NK-92 (cell line): ENCODE data around the gene STX10.
A peak's percentile ranks its signal among the peaks of the same experiment; 100 is the strongest.
"Not testable (repeated sequence)": the region's sequence is repeated elsewhere in the genome, so short reads cannot be mapped to it uniquely, and the experiment has no call there.

ENCODE experiments used
- DNase-seq: peaks from one replicate; lab custom pipeline; 2025; ENCODE audit not compliant: unreplicated experiment; lab: John Stamatoyannopoulos, UW

Gene STX10

DNA sequence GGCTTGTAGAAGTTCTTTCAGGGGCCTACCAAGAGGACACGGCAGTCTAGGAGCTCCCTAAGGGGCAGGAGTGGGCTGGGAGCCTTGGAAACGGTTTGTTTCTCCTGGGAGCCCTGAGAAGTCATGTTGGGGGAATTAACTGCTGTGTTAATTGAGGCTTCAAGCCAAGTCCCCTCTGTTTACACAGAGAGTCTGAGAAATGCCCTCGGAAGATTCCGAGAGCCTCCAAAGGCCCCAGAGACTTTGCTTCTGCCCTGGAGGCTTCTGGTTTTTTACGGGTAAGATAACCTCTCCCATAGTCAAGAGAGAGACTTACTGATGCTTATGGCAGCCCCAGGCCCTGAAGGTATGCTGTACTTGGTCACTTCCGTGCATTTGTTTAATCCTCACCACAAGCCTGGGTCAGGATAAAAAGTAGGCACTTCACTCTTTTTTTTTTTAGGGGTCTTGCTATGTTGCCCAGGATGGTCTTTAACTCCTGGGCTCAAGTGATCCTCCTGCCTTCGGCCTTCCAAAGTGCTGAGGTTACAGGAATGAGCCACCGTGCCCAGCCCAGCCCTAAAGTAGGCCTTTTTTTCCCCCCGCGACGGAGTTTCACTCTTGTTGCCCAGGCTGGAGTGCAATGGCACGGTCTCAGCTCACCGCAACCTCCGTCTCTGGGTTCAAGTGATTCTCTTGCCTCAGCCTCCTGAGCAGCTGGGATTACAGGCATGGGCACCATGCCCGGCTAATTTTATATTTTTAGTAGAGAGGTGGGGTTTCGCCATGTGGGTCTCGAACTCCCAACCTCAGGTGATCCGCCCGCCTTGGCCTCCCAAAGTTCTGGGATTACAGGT, 15.2 kb upstream of the STX10 start:
- no peak for DNase-seq

DNA sequence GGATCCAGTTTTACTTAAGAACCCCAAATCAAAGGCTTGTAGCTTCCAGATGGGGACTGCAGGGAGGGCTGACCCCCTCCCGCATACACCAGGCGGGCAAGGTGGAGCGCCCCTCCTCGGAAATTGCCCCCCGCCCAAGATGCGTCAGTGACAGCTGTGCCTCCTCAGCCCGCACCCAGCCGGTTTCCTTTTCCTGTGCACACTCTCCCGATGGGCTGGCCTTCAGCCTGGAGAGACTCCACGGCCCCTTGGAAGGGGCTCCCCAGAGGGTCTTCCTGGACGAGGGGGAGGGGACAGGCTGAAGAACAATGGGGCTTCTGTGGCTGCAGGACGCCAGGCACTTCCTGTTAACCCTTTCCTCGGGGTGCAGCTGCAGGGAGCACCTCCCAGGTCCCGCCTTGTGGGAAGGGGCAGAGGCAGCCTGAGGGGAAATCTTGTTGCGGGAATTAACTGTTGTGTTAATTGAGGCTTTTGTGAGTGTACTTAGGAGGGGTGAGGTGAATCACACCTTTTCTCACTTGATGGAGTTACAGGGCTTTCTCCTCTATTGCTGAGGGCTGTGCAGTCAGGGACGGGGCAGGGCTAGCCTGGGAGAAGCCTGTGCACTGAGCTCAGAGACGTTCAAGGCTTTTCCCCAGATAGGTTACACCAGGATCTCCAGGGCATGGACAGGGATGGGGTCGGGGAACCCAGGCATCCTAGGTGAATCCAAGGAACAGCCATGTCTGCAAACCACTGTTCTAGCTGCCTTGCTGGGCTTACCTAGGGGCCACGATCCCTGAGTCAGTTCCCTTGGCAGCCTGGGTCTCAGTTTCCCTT, 14.4 kb upstream of the STX10 start:
- no peak for DNase-seq

DNA sequence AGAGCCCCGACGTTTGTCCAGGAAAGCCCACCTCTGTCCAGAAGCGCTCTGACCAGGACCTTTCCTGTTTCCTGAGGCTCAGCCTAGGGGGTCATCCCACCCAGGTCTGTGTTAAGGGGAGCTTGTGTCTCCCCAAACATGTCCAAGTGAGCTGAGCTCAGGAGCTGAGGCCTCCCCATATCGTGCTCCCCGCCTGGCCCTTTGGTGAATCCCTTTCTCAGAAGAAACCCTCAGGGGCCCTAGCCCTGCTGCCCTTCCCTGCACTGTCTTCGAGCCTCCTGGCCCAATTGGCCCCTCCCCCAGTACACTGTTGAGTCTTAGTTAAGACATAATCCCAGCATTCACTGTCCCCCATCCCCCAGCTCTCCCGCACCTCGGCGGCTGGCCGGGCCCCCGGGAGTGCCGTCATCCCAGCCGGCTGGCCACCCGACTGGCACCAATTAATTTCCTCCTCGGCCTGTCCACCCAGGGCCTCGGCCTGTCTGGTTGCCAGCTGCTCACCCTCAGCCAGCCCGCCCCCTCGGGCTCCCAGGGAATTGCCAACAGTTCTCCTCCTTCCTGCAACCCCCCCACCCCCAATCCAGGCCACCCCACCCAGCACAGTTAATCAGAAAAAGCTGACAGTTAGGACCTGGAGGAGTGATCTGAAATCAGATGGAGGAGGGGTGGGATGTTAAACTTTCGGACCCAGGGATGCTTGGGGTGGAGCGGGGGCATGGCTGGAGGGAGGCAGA, 13.6 kb upstream of the STX10 start:
- DNase-seq: no peak

DNA sequence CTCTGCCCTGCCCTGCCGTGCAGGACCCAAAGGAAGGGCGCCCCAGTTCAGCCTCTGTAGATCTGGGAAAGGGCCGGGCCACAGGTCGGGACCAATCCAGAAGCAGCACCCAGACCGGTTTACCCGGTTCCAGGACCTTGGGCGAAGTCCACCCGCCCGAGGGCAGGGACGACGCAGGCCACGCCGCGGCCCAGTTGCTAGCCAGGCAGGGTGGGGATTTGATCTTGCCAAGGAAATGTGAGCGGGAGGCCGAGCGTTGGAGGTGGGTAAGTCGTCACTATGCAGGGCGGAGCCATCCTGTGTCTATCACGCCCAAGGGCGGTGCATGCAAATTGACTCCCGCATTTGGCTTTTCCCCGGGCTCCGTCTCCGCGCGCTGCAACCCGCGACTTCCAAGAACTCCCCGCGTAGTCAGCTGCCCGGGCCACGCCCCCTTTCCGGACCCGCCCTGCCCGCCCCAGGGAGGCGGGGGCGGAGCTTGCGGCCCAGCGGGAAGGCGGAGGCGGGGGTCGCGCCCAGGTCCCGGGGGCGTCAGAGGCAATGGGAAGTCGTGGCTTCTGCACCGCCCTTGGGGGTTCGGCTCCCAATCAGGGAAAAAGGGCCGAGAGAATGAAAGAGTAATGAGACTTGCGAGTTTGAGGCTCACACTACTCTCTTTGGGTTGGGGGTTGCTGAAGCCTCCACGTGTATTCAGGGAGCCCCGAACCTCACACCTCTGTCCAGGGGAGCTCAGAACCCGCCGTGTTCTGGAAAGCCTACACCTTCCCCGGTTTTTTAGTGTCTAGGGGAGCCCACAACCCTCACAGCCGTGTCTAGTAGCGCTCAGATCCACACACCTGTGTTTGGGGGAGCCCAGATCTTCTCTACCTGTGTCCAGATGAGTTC, 12.8 kb upstream of the STX10 start:
- DNase-seq: no peak

DNA sequence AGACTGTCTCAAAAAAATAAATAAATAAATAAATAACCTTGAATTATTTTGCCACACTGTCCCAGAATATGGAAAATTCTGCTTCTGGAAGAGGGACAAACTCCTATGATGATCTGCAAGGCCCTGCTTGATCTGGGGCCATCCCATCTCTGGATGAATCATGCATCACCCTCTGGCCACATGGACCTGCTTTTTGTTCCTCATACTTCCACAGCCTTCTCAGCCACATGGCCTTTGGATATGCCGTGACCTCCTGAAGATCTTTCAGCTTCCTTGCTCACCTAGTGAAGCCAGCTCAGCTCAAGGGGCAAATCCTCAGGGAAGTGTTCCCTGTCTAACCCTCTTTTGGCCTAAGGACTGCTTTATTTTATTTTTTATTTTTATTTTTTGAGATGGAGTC, 10.4 kb upstream of the STX10 start:
- DNase-seq: no peak

DNA sequence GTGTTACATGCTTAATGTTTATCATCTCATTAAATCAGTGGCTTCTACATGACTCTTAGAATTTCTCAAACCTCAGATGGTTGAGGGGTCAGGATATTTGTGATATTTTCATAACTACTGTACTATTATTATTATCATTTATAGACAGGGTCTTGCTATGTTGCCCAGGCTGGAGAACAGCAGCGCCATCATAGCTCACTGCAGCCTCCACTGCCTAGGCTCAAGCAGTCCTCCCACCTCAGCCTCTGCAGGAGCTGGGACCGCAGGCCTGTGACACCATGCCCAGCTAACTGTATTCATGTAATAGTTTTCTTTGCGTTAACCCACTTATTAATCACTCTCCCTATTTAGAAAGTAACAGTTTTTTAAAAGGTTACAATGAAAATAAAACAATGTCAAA, 9.5 kb upstream of the STX10 start:
- no peak for DNase-seq

DNA sequence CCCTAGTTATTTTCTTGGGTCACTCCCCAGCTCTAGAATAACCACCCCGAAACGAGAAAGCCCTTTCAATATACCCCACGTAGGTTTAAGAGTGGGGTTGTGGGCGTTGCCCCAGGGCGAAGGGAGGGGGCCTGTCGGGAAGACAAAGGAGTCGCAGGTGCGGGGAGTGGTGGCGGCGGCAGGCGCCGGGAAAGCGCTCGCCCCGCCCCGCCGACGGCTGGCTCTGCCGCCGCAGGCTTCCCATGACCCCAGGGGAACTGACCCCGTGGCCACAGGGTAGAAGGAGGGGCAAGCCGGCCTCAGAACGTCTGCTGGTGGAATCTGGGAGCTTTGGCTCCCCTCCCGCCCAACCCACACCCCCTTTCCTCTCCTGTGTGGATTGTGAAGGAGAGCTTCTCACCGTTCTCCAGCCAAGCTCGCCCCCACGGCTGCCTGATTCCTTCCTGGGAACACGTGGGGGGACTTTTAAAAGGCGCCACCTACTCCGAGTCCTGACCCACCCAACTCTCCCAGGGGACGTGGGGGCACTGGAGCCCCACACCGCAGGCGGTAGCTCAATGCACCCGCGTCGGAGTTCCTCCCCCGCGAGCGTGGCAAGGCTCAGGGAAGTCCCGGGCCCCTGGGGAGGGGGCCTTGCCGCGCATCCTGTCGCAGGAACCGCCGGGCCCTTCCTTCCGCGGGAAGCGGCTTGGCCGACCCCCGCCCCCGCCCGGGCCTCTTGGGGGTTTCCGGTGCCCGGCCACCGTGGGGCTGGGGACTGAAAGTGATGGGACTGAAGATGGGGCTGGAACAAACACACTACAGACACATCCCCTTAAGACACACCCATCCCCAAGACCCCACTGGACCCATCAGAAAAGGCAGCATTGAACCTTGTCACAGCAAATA, 5.5 kb upstream of the STX10 start:
- no peak for DNase-seq

DNA sequence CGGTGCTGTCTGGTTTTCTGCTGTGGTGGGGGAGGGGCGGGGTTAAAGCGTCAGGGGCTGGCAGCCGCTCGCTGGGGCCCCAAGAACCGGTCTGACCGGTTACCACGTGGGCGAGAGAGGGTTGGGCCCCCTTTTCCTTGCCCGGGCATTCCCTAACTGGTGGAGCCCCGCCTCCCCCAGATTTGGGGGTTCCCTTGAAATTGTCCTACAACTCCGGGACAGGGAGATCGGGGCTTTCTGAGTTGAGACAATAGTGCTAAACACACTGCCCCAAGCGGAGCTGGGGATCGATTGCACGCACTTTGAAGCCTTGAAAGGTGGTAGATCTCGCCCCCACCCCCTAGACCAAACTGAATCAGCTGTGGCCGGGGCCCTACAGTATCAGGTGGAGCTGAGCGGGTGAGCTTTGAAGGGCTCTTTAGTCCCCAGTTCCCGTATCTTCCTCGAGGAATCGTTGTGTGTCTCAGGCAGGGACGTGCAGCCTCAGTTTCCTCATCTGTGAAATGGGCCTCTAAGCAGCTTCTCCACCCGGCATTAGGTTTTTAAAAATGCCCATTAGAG, 4.8 kb upstream of the STX10 start:
- no peak for DNase-seq

DNA sequence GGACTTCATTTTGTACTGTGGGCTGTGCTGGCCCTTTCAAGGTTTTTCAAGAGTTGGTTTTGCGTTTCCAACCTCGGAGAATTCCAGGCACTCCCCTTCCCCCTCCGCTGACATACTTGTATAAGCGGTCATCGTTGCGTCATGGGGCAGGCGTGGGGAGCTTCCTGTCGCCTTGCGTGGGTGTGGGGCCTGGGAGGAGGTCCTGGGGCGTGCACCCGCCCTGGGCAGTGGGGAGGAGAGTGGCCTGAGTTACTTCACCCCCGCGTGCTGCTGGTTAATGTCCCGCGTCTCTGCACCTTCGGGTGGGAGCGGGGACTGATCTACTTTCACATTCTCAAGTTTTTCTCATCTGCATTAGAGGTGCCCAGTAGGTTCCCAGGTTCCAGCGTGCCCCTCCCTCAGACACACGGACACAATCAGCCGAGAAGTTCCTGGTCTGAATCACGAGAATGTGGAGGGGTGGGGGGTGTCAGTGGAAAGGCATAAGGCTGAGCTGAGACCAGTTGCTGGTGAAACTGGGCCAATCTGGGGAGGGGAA, 4.1 kb upstream of the STX10 start:
- no peak for DNase-seq

DNA sequence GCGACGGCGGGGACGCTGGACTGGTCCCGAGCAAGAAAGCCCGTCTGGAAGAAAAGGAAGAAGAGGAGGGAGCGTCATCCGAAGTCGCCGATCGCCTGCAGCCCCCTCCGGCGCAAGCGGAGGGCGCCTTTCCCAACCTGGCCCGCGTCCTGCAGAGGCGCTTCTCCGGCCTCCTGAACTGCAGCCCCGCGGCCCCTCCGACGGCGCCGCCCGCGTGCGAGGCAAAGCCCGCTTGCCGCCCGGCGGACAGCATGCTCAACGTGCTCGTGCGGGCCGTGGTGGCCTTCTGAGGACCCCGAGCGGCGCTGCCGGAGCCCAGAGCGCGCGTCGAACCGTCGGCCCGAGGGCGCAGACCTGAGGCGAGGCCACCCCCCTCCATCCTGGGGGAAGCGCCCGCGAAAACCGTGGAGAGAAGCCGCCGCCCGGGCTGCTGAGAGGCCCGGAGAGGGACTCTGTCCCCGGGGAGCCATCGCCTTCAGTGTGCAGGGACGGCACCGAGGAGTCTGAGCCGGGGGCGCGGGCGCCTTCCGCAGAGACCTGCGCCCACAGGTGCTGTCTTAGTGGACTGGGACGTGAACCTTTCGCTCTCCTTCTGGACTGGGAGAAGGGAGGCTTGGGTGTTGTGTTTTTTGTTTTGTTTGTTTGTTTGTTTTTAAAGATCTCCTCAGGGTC, 3.5 kb upstream of the STX10 start:
- DNase-seq: no peak

DNA sequence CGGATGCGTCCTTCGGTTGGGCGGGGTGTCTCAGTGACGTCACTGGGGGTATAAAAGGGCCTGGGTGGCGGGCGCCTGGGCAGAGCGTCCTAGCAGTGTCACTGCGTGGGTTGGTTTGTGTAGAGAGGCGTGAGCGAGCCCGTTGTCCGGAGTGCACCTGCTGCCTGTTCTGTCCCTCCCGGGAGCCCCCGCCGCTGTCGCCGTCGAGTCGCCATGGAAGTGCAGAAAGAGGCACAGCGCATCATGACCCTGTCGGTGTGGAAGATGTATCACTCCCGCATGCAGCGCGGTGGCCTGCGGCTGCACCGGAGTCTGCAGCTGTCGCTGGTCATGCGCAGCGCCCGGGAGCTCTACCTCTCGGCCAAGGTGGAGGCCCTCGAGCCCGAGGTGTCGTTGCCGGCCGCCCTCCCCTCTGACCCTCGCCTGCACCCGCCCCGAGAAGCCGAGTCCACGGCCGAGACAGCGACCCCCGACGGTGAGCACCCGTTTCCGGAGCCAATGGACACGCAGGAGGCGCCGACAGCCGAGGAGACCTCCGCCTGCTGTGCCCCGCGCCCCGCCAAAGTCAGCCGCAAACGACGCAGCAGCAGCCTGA, 2.9 kb upstream of the STX10 start:
- DNase-seq: peak; percentile 67

DNA sequence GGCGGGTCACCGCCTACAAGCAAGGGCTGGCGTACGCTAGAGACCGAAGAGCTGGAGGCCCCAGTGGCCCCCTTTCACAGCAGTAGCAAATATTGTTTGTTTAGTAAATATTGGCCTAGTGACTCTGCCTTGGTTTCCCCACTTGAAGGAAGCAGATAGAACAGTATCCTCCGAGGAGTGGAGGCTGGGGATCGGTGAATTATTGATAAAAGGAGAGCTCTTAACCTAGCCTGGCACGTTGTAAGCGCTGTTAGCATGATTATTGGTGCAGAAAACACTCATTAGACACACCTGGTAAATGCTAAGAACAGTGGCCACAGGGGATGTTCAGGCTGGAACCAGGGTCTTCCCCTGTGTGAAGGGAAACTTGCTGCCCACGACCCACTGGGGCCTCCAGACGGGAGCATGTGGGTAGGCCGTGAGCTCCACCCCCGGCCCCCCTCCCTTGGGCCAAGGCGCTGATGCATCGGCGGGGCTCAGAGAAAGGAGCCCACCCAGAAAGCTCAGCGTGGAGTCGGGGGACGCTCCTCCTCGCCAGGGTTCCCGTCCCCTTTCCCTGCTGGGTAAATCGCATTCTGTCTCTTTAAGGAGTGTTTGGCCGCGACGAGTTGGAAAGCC, 2.3 kb upstream of the STX10 start:
- DNase-seq: no peak

DNA sequence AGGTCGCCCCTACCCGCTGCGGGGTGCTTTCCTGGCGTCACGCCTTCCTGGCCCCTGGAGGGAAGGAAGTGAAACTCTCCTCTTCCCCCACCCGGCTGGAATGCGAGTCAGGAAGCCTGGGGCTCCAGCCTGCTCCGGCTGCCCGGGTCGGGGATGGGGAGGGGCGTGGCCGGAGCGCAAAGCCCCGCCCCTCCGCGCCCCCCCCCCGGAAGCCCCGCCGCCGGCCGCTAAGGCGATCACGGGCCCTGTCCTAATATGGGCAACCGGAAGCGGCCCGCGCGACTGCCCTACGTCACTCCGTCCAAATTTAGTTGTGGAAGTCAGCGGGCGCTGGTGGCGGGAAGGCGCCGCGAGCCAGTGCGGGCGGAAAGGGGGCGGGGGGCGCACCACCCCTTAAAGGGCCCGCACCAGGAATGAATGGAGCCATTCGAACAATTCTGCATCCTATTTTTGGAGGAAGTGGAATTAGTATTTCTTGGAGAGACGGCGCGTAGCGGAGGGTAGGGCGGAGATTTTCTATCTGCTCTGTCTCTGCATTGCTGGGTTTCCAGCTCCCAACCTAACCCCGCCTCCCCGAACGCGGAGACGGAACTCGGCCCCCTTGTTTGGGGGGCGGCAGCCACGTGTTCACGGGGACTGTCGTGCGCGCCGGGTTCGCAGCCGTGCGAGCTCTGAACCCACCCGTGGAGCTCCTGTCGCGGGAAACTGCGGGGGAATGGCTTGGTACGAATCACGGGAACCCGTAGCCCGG, 1.6 kb upstream of the STX10 start:
- DNase-seq: peak; percentile 87

DNA sequence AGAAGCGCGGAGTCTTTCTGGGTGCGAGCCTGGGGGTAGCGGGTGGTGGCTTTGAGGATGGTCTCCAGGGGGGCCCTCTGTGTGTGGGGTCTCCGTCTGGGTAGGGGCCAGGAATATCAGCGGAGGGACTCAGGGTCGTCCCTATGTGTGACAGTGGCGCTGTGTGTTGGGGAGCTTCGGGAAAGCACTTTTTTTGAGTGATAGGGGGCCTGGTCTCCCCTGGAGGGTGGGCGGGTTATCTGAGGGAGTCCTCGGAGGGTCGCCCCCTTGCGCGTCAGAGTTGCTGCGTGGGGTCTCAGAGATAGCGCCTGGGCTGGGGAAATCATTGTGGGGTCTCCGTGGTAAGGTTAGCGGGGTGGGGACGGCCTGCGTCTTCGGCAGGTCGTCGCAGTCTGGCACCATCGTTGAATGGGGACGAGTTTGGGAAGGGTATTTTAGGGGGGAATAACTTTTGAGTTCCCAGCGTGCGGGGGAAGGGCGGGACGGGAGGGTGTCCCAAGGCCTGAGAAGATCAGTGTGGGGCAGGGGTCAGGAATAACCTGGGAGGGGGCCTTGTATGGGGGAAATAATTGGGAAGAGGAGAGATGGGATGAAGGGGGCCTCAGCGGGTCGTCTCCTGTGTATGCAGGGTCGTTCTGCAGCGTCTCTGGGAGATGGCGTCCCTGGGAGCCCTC, 893 bp upstream of the STX10 start:
- DNase-seq: no peak

DNA sequence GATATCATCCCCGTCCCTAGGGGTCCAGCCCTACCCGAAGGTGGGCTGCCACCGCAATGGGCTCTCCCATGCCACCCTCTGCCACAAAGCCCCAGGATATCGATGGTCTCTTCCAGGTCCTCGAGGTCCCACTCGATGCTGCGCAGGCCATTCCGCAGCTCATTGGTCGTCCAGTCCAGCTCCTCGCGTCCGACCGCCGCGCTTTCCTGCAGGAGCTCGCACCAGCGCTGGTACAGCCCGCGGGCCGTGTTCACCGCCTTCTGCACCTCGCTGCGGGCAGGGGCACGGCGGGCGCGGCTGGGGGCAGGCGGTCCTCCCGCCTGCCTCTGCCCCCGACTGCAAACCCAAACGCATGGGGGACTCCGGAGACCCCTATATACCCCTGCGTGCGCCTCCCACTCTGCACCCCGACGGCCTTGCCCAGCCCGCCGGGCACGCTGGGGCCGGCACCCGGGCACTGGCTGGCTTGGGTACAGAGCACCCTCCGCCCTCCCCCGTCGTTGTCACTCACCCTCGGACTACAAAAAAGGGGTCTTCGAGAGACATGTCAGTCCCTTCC, 468 bp downstream of the STX10 start:
- no peak for DNase-seq

DNA sequence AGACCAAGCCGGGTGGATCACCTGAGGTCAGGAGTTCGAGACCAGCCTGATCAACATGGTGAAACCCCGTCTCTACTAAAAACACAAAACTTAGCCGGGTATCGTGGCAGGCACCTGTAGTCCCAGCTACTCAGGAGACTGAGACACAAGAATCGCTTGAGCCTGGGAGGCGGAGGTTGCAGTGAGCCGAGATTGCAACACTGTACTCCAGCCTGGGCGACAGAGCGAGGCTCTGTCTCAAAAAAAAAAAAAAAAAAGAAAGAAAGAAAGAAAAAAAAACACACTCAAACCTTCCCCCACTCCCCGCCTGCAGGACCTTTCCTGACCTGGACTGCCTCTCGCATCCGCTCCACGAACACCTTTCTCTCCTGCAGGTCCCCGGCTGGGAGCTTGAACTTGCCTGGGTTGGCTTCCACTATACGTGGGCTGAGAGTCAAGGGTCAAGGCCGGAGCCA, 975 bp downstream of the STX10 start:
- not testable (repeated sequence) for DNase-seq
